Thyroid gland (tissue), 4 donors: ENCODE measurements around the gene RADIL.

Source experiments
- POLR2A ChIP-seq, 2 donors: fragments of 450-650 bp; IDR thresholded peaks; one replicate each; pipeline ENCODE4 v1.6.1; 2017; ENCODE audit warnings: antibody characterized with exemption in 2 of 2, mild to moderate bottlenecking in 2 of 2, moderate library complexity in 1 of 2
- TF ChIP-seq, protein P1 (sequence below), 6 experiments: fragments of 200-600 bp in 3 of 6; fragments of 450-650 bp in 3 of 6; sonication (generic) in 3 of 6; IDR thresholded peaks; one replicate each; pipeline ENCODE4 v1.5.1; 2016 to 2019; ENCODE audit warnings: antibody characterized with exemption in 6 of 6, mild to moderate bottlenecking in 2 of 6, inconsistent platforms in 1 of 6, moderate library complexity in 1 of 6

GRCh38 chr7:4875391-4875790, 8.1 kb downstream of the RADIL start:
- TF ChIP-seq, protein P1, sequence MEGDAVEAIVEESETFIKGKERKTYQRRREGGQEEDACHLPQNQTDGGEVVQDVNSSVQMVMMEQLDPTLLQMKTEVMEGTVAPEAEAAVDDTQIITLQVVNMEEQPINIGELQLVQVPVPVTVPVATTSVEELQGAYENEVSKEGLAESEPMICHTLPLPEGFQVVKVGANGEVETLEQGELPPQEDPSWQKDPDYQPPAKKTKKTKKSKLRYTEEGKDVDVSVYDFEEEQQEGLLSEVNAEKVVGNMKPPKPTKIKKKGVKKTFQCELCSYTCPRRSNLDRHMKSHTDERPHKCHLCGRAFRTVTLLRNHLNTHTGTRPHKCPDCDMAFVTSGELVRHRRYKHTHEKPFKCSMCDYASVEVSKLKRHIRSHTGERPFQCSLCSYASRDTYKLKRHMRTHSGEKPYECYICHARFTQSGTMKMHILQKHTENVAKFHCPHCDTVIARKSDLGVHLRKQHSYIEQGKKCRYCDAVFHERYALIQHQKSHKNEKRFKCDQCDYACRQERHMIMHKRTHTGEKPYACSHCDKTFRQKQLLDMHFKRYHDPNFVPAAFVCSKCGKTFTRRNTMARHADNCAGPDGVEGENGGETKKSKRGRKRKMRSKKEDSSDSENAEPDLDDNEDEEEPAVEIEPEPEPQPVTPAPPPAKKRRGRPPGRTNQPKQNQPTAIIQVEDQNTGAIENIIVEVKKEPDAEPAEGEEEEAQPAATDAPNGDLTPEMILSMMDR (IDR thresholded peaks at IDR 0.05): no peak
- no peak for TF ChIP-seq POLR2A (IDR thresholded peaks at IDR 0.05)
